ENCODE data around the gene PRICKLE2.

DNA sequence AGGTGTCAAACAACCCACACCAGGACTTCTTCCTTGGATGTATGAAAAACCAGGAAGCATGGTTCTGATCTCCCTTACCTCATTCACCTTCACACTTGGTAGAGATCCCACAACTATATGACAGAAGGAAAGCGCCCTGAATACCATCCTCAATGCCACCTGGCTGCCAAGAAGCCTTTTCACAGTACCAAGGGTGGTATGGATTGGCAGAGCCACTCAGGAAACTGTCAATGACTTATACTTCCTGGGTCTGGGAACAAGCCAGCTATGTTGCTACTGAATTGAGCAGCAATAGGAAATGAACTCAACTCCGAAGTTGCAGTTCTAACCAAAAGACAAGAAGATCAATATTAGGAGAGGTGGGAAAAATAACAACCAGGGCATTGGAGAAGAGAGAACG lies 129.5 kb downstream of the PRICKLE2 start:
- TF ChIP-seq, protein P1, sequence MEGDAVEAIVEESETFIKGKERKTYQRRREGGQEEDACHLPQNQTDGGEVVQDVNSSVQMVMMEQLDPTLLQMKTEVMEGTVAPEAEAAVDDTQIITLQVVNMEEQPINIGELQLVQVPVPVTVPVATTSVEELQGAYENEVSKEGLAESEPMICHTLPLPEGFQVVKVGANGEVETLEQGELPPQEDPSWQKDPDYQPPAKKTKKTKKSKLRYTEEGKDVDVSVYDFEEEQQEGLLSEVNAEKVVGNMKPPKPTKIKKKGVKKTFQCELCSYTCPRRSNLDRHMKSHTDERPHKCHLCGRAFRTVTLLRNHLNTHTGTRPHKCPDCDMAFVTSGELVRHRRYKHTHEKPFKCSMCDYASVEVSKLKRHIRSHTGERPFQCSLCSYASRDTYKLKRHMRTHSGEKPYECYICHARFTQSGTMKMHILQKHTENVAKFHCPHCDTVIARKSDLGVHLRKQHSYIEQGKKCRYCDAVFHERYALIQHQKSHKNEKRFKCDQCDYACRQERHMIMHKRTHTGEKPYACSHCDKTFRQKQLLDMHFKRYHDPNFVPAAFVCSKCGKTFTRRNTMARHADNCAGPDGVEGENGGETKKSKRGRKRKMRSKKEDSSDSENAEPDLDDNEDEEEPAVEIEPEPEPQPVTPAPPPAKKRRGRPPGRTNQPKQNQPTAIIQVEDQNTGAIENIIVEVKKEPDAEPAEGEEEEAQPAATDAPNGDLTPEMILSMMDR (IDR thresholded peaks at IDR 0.05; ENCODE audit: low read length), result no peak
- no peak for TF ChIP-seq EZH2 (IDR thresholded peaks at IDR 0.05; ENCODE audit: borderline replicate concordance, low read length)
